ENCODE measurements around the gene GCNT1. TPM values are rescaled to one million over a fixed set of nuclear protein-coding genes. Genes with fewer than 3 reads are reported as not detected.

Gene GCNT1
- total and polyA plus RNA-seq, 2 of the 4 experiments (the other 2 are of a cell fraction) = 12.5 to 46.6 TPM

DNA sequence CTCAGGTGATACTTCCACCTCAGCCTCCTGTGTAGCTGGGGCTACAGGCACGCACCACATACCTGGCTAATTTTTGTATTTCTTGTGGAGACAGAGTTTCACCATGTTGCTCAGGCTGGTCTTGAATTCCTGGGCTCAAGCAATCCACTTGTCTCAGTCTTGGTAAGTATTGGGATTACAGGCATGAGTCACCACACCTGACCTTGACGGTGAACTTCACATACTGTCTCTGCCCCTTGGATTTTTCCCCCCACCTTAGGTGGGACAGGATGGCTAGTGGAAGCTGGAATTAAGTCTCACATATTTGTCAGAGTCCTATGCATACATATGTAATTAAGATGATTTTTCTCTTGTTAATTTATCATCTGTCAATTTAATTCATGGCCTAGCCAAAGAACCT is 43.8 kb upstream of the GCNT1 start:
- Histone ChIP-seq H3K9ac (ENCODE audit: low read depth, low read length) (no peak overlapping the region), H3K79me1 (ENCODE audit: low read depth in 1 of 2, low read length in 2 of 2) (no peaks in the 10 kb centered on the region), H4K5ac (ENCODE audit: low read depth, low read length) (no peak overlapping the region), H4K20me1 (ENCODE audit: insufficient read depth, low read length) (no peaks in the 10 kb centered on the region), H3K14ac (replicated peaks; ENCODE audit: low read depth, low read length) (no peak overlapping the region), H3K27me3 (ENCODE audit: control insufficient read depth, insufficient read depth, low read length) (no peaks in the 10 kb centered on the region), H3K56ac (ENCODE audit: extremely low read depth, insufficient read depth, low read length) (no peak overlapping the region), H2BK20ac (ENCODE audit: low read depth, low read length) (no peak overlapping the region), H2AK5ac (ENCODE audit: low read depth, low read length) (no peak overlapping the region), H3K9me3 (ENCODE audit: control insufficient read depth, insufficient read depth, low read length) (no peaks in the 10 kb centered on the region; the same call in 1 of the 2 replicates), H3K4me2 (ENCODE audit: low read depth, low read length) (no peak overlapping the region), H3K23ac (ENCODE audit: low read depth, low read length) (no peak overlapping the region), H3K4me3 (ENCODE audit: insufficient read depth, low read depth, low read length) (no peak overlapping the region), H3K4ac (ENCODE audit: low read depth, low read length) (no peak overlapping the region), H4K8ac (ENCODE audit: low read depth in 2 of 2, low read length in 2 of 2) (no peak overlapping the region), H3K36me3 (ENCODE audit: control insufficient read depth, insufficient read depth, low read length) (no peaks in the 10 kb centered on the region), H2BK120ac (ENCODE audit: low read depth, low read length) (no peak overlapping the region), H3K9me1 (ENCODE audit: insufficient read depth, low read length) (no peaks in the 10 kb centered on the region; the same call in 1 of the 2 replicates), H2AFZ (replicated peaks; ENCODE audit: low read length, poor library complexity) (no peak overlapping the region), H2AK9ac (replicated peaks; ENCODE audit: low read depth, low read length, poor library complexity) (no peak overlapping the region), H3K4me1 (ENCODE audit: control insufficient read depth, insufficient read depth, low read length) (no peaks in the 10 kb centered on the region), H3K27ac (ENCODE audit: insufficient read depth, low read length) (no peak overlapping the region), H3K18ac (ENCODE audit: low read depth, low read length) (no peak overlapping the region), H2BK5ac (ENCODE audit: low read depth, low read length, poor library complexity, severe bottlenecking) (no peak overlapping the region), H2BK15ac (ENCODE audit: low read depth, low read length) (no peak overlapping the region), H4K91ac (ENCODE audit: insufficient read depth, low read depth, low read length) (no peak overlapping the region)
- WGBS, 2 experiments (ENCODE audit: extremely low coverage in 2 of 2, insufficient read length in 1 of 2) = no CpG with 5 or more reads among the region's 2 CpGs
- intact Hi-C loops (cut with micrococcal nuclease) (no loop called here), in situ Hi-C loops (cut with MboI; ENCODE audit: low sequenced_read_pairs) (no loop called here), dilution Hi-C loops (cut with HindIII; ENCODE audit: low sequenced_read_pairs, unreplicated experiment) (no loop called here)
- ChIA-PET POLR2A (ENCODE audit: unreplicated experiment) (no interaction called here), CTCF (no interaction called here)
- TF ChIP-seq RAD21 (IDR thresholded peaks at IDR 0.05; ENCODE audit: low read length) (no peak), MAFK (IDR thresholded peaks at IDR 0.05; ENCODE audit: low read depth, low read length) (no peak), BHLHE40 (IDR thresholded peaks at IDR 0.05; ENCODE audit: low read depth, low read length) (no peak), CHD1 (IDR thresholded peaks at IDR 0.05; ENCODE audit: low read depth, low read length) (no peak), NFE2L2 (IDR thresholded peaks at IDR 0.05; ENCODE audit: low read depth, low read length) (no peak), FOS (IDR thresholded peaks at IDR 0.05; ENCODE audit: low read depth, low read length) (no peak), POLR2A (IDR thresholded peaks at IDR 0.05; ENCODE audit: low read depth, low read length) (no peak), RCOR1 (IDR thresholded peaks at IDR 0.05; ENCODE audit: insufficient replicate concordance, low read length) (no peak), CEBPB (IDR thresholded peaks at IDR 0.05; ENCODE audit: low read depth, low read length) (no peak), RFX5 (IDR thresholded peaks at IDR 0.05; ENCODE audit: low read depth, low read length) (no peak), MAZ (IDR thresholded peaks at IDR 0.05; ENCODE audit: borderline replicate concordance, low read depth, low read length) (no peak), MXI1 (IDR thresholded peaks at IDR 0.05; ENCODE audit: borderline replicate concordance, low read depth, low read length) (no peak), SMC3 (IDR thresholded peaks at IDR 0.05; ENCODE audit: low read depth, low read length) (no peak)
- TF ChIP-seq, protein P1, sequence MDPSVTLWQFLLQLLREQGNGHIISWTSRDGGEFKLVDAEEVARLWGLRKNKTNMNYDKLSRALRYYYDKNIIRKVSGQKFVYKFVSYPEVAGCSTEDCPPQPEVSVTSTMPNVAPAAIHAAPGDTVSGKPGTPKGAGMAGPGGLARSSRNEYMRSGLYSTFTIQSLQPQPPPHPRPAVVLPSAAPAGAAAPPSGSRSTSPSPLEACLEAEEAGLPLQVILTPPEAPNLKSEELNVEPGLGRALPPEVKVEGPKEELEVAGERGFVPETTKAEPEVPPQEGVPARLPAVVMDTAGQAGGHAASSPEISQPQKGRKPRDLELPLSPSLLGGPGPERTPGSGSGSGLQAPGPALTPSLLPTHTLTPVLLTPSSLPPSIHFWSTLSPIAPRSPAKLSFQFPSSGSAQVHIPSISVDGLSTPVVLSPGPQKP (IDR thresholded peaks at IDR 0.05; ENCODE audit: borderline replicate concordance, low read depth, low read length) = no peak
- TF ChIP-seq, protein P2, sequence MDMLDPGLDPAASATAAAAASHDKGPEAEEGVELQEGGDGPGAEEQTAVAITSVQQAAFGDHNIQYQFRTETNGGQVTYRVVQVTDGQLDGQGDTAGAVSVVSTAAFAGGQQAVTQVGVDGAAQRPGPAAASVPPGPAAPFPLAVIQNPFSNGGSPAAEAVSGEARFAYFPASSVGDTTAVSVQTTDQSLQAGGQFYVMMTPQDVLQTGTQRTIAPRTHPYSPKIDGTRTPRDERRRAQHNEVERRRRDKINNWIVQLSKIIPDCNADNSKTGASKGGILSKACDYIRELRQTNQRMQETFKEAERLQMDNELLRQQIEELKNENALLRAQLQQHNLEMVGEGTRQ (IDR thresholded peaks at IDR 0.05; ENCODE audit: low read depth, low read length) = no peak
- TF ChIP-seq, protein P3, sequence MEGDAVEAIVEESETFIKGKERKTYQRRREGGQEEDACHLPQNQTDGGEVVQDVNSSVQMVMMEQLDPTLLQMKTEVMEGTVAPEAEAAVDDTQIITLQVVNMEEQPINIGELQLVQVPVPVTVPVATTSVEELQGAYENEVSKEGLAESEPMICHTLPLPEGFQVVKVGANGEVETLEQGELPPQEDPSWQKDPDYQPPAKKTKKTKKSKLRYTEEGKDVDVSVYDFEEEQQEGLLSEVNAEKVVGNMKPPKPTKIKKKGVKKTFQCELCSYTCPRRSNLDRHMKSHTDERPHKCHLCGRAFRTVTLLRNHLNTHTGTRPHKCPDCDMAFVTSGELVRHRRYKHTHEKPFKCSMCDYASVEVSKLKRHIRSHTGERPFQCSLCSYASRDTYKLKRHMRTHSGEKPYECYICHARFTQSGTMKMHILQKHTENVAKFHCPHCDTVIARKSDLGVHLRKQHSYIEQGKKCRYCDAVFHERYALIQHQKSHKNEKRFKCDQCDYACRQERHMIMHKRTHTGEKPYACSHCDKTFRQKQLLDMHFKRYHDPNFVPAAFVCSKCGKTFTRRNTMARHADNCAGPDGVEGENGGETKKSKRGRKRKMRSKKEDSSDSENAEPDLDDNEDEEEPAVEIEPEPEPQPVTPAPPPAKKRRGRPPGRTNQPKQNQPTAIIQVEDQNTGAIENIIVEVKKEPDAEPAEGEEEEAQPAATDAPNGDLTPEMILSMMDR (conservative IDR thresholded peaks at IDR 0.05; ENCODE audit: low read depth, low read length) = no peak
- BruUV-seq (replicated peaks) = no TSS peak
- ATAC-seq (ENCODE audit: low read depth) (no peak), DNase-seq (no peak)
